ENCODE data around the gene LAMTOR4. TPM values are rescaled to one million over a fixed set of nuclear protein-coding genes. Genes with fewer than 3 reads are reported as not detected.
A peak's percentile ranks its signal among the peaks of the same experiment; 100 is the strongest.
"Not testable (repeated sequence)": the region's sequence is repeated elsewhere in the genome, so short reads cannot be mapped to it uniquely, and the experiment has no call there.

LAMTOR4 gene
- total RNA-seq, 2 experiments from 2014 or later = 134 to 143 TPM

- ChIA-PET POLR2A (interaction anchor here (0.7 to 3.6 kb wide), 5 partner anchors 23 to 305 kb away, joined by 3 to 52 read pairs (median 5); partner anchors contain the start of genes AP4M1, MCM7, MEPCE and ZCWPW1), CTCF (interaction anchor here (0.9 to 1.3 kb wide), 3 partner anchors 8 to 220 kb away, joined by 3 to 4 read pairs (median 3); partner anchors contain the start of gene MCM7)
- H3K4me1 Mint-ChIP-seq (ENCODE audit: low read depth) = peaks cover 51% of the 10 kb centered on the region
- H3K36me3 Mint-ChIP-seq (ENCODE audit: low read depth) = peaks cover 40% of the 10 kb centered on the region
- no peaks in the 10 kb centered on the region for H3K27me3 Mint-ChIP-seq (ENCODE audit: low read depth)
- peak overlapping the region; percentile 62 for H3K27ac Mint-ChIP-seq
- H3K4me3 Mint-ChIP-seq = peak overlapping the region; percentile 98
- H3K9me3 Mint-ChIP-seq (ENCODE audit: insufficient read depth) = no peaks in the 10 kb centered on the region
- no peak for ATAC-seq
- DNase-seq = no peak
These were observed 24.2 kb upstream of the LAMTOR4 start for GRCh38 chr7:100124301-100125230.

GRCh38 chr7:100126239-100126930 is 22.3 kb upstream of the LAMTOR4 start:
- H3K9me3 Mint-ChIP-seq (ENCODE audit: insufficient read depth) = no peaks in the 10 kb centered on the region
- DNase-seq = no peak
- no peaks in the 10 kb centered on the region for H3K27me3 Mint-ChIP-seq (ENCODE audit: low read depth)
- CTCF ChIA-PET = interaction anchor here (0.8 to 1.3 kb wide), 4 partner anchors 10 to 94 kb away, joined by 3 to 6 read pairs (median 4); partner anchors contain the start of genes LAMTOR4 and MCM7
- H3K36me3 Mint-ChIP-seq (ENCODE audit: low read depth) = peaks cover 35% of the 10 kb centered on the region
- ATAC-seq = peak; percentile 10
- peaks cover 47% of the 10 kb centered on the region for H3K4me1 Mint-ChIP-seq (ENCODE audit: low read depth)
- POLR2A ChIA-PET = interaction anchor here (0.6 to 3.6 kb wide), 11 partner anchors 21 to 653 kb away, joined by 3 to 52 read pairs (median 4); partner anchors contain the start of genes AP4M1, FAM200A, LAMTOR4 and MCM7
- H3K4me3 Mint-ChIP-seq = peak overlapping the region; percentile 98
- H3K27ac Mint-ChIP-seq = peak overlapping the region; percentile 100

GRCh38 chr7:100126931-100127865 is 21.5 kb upstream of the LAMTOR4 start, which contains the start of gene MBLAC1:
Gene MBLAC1 (plus strand): TSS chr7:100126967. CDS start chr7:100127396, 429 bp downstream.
- ChIA-PET POLR2A (interaction anchor here (0.6 to 3.6 kb wide), 10 partner anchors 22 to 654 kb away, joined by 3 to 52 read pairs (median 4); partner anchors contain the start of genes AP4M1, FAM200A, LAMTOR4 and MCM7), CTCF (interaction anchor here (0.7 to 8.7 kb wide), 10 partner anchors 10 to 136 kb away, joined by 3 to 141 read pairs (median 5); partner anchors contain the start of genes AP4M1, LAMTOR4 and MCM7)
- H3K36me3 Mint-ChIP-seq (ENCODE audit: low read depth) = peaks cover 33% of the 10 kb centered on the region
- peak within 1 kb of the TSS; percentile 100 for H3K27ac Mint-ChIP-seq
- peak within 1 kb of the TSS; percentile 98 for H3K4me3 Mint-ChIP-seq
- peak; percentile 95 for DNase-seq
- H3K27me3 Mint-ChIP-seq (ENCODE audit: low read depth) = no peaks in the 10 kb centered on the region
- ATAC-seq = peak; percentile 72
- peaks cover 49% of the 10 kb centered on the region for H3K4me1 Mint-ChIP-seq (ENCODE audit: low read depth)
- no peaks in the 10 kb centered on the region for H3K9me3 Mint-ChIP-seq (ENCODE audit: insufficient read depth)

GRCh38 chr7:100127866-100128636 is 20.7 kb upstream of the LAMTOR4 start:
- DNase-seq (peak; percentile 56), ATAC-seq (peak; percentile 23)
- H3K36me3 Mint-ChIP-seq (ENCODE audit: low read depth) = peaks cover 25% of the 10 kb centered on the region
- peaks cover 53% of the 10 kb centered on the region for H3K4me1 Mint-ChIP-seq (ENCODE audit: low read depth)
- ChIA-PET POLR2A (interaction anchor here (0.6 to 2.2 kb wide), 7 partner anchors 20 to 300 kb away, joined by 3 to 15 read pairs (median 3); partner anchors contain the start of genes AP4M1 and MCM7), CTCF (interaction anchor here (0.6 to 11.3 kb wide), 14 partner anchors 8 to 300 kb away, joined by 3 to 200 read pairs (median 5); partner anchors contain the start of genes AP4M1, LAMTOR4, MCM7 and PVRIG)
- peak overlapping the region; percentile 98 for H3K4me3 Mint-ChIP-seq
- no peaks in the 10 kb centered on the region for H3K27me3 Mint-ChIP-seq (ENCODE audit: low read depth)
- no peaks in the 10 kb centered on the region for H3K9me3 Mint-ChIP-seq (ENCODE audit: insufficient read depth)
- H3K27ac Mint-ChIP-seq = peak overlapping the region; percentile 86

- ChIA-PET CTCF (interaction anchor here (0.6 to 11.3 kb wide), 13 partner anchors 8 to 300 kb away, joined by 3 to 200 read pairs (median 5); partner anchors contain the start of genes AP4M1, LAMTOR4, MCM7 and PVRIG), POLR2A (interaction anchor here (0.6 to 2.2 kb wide), 8 partner anchors 8 to 299 kb away, joined by 3 to 15 read pairs (median 4); partner anchors contain the start of genes AP4M1 and MCM7)
- ATAC-seq (no peak), DNase-seq (no peak)
- peaks cover 23% of the 10 kb centered on the region for H3K36me3 Mint-ChIP-seq (ENCODE audit: low read depth)
- no peaks in the 10 kb centered on the region for H3K9me3 Mint-ChIP-seq (ENCODE audit: insufficient read depth)
- H3K4me3 Mint-ChIP-seq = peak overlapping the region; percentile 98
- H3K4me1 Mint-ChIP-seq (ENCODE audit: low read depth) = peaks cover 53% of the 10 kb centered on the region
- H3K27ac Mint-ChIP-seq = peak overlapping the region; percentile 86
- H3K27me3 Mint-ChIP-seq (ENCODE audit: low read depth) = no peaks in the 10 kb centered on the region
These were observed 20.1 kb upstream of the LAMTOR4 start for GRCh38 chr7:100128637-100128963.

GRCh38 chr7:100130220-100130607 is 18.5 kb upstream of the LAMTOR4 start:
- H3K9me3 Mint-ChIP-seq (ENCODE audit: insufficient read depth); H3K27me3 Mint-ChIP-seq (ENCODE audit: low read depth); H3K27ac Mint-ChIP-seq; H3K4me3 Mint-ChIP-seq; DNase-seq; ATAC-seq: not testable (repeated sequence)
- peaks cover 41% of the 10 kb centered on the region for H3K4me1 Mint-ChIP-seq (ENCODE audit: low read depth)
- POLR2A ChIA-PET = interaction anchor here (0.6 to 1.7 kb wide), 3 partner anchors 29 to 90 kb away, joined by 4 to 12 read pairs (median 4); partner anchors contain the start of genes AP4M1, MCM7 and PVRIG
- CTCF ChIA-PET = interaction anchor here (0.7 to 11.3 kb wide), 21 partner anchors 10 to 298 kb away, joined by 3 to 200 read pairs (median 5); partner anchors contain the start of genes AP4M1, CNPY4, LAMTOR4 and MCM7
- H3K36me3 Mint-ChIP-seq (ENCODE audit: low read depth) = peaks cover 12% of the 10 kb centered on the region

GRCh38 chr7:100130608-100131453 is 17.9 kb upstream of the LAMTOR4 start:
- no peaks in the 10 kb centered on the region for H3K27me3 Mint-ChIP-seq (ENCODE audit: low read depth)
- POLR2A ChIA-PET = interaction anchor here (0.6 to 1.7 kb wide), 5 partner anchors 17 to 89 kb away, joined by 3 to 12 read pairs (median 4); partner anchors contain the start of genes AP4M1, MCM7 and PVRIG
- peaks cover 36% of the 10 kb centered on the region for H3K4me1 Mint-ChIP-seq (ENCODE audit: low read depth)
- H3K27ac Mint-ChIP-seq = no peak overlapping the region
- ATAC-seq (peak; percentile 20), DNase-seq (peak; percentile 91)
- CTCF ChIA-PET = interaction anchor here (0.7 to 11.3 kb wide), 22 partner anchors 11 to 277 kb away, joined by 3 to 200 read pairs (median 6); partner anchors contain the start of genes AP4M1, CNPY4, LAMTOR4 and MCM7
- H3K9me3 Mint-ChIP-seq (ENCODE audit: insufficient read depth) = no peaks in the 10 kb centered on the region
- peak overlapping the region; percentile 18 for H3K4me3 Mint-ChIP-seq
- peaks cover 12% of the 10 kb centered on the region for H3K36me3 Mint-ChIP-seq (ENCODE audit: low read depth)

GRCh38 chr7:100132126-100132525 is 16.6 kb upstream of the LAMTOR4 start:
- peaks cover 28% of the 10 kb centered on the region for H3K4me1 Mint-ChIP-seq (ENCODE audit: low read depth)
- H3K27ac Mint-ChIP-seq = no peak overlapping the region
- ChIA-PET CTCF (interaction anchor here (0.8 to 11.3 kb wide), 33 partner anchors 9 to 322 kb away, joined by 3 to 200 read pairs (median 8); partner anchors contain the start of genes AP4M1, GAL3ST4, GPC2 and LAMTOR4), POLR2A (interaction anchor here (0.6 to 1.1 kb wide), 3 partner anchors 86 to 297 kb away, joined by 3 to 5 read pairs (median 3); partner anchors contain the start of gene ZCWPW1)
- H3K27me3 Mint-ChIP-seq (ENCODE audit: low read depth) = no peaks in the 10 kb centered on the region
- peaks cover 2% of the 10 kb centered on the region for H3K36me3 Mint-ChIP-seq (ENCODE audit: low read depth)
- no peaks in the 10 kb centered on the region for H3K9me3 Mint-ChIP-seq (ENCODE audit: insufficient read depth)
- ATAC-seq (no peak), DNase-seq (no peak)
- H3K4me3 Mint-ChIP-seq = no peak overlapping the region
